ENCODE results near the gene CBX7. TPM values are rescaled to one million over a fixed set of nuclear protein-coding genes. Genes with fewer than 3 reads are reported as not detected.

Gene CBX7
- polyA plus RNA-seq, 2 of the 4 experiments (the other 2 are of a cell fraction), result 0.79 to 2.5 TPM

DNA sequence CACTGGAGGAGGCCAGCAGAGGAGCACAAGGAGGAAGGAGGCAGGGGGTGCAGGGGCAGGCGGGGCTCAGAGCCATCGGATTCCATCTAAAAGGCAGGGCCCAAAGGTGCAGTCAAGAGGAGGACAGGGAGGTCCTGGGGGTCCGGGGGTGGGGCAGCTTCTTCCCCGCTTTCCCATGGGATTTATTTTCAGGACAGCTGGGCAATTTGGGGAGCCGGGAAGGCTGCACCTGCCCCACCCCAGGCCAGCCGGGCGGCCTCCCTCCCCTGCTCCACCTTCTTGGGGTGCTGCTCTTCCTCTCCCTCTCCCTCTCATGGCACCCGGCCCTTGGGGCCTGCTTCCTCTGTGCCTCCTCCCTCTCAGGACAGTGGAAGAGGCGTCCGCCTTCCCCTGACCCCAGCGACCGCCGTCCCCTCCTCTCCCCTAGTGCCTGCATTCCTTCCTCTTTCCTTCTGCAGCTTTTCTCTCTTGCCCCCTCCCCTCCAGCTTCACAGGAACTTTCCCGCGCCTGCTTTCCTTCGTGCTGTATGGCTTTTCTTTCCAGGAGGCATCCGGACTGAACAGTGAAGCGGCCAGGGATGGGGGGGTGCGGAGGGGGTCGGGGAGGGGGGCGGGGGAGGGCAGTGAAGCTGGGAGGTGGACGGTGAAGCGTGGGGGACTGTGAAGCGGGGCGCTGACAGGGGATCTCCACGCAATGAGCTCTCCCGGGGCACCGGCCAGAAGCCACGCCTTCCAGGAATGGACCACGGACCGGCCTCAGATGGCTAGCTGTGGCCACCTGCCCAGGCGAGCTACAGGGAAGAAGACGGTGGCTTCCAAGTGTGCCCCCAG is 28.5 kb downstream of the CBX7 start:
- DNase-seq (ENCODE audit: low read depth in 1 of 2, low spot score in 1 of 2), result no peak
- Histone ChIP-seq H3K4me1 (no peaks in the 10 kb centered on the region), H3K4me2 (no peak overlapping the region), H3K9me3 (no peaks in the 10 kb centered on the region), H3K27ac (no peak overlapping the region), H3K4me3 (no peak overlapping the region)
- ChIA-PET POLR2A (no interaction called here), CTCF (interaction anchor here (0.6 to 1.7 kb wide), 5 partner anchors 10 to 255 kb away, joined by 3 to 6 read pairs (median 3); no protein-coding TSS in a partner anchor)
- ATAC-seq, result no peak
- 77% methylated on average over 18 of the region's 33 CpGs for WGBS (ENCODE audit: missing lambda C conversion rate)
- TF ChIP-seq RCOR1 (IDR thresholded peaks at IDR 0.05; ENCODE audit: low read depth, low read length) (no peak), NFE2L2 (conservative IDR thresholded peaks at IDR 0.05; ENCODE audit: low read length) (no peak), RAD21 (conservative IDR thresholded peaks at IDR 0.05 in 1 of 2, IDR thresholded peaks at IDR 0.05 in 1 of 2) (no peak), CHD4 (IDR thresholded peaks at IDR 0.05; ENCODE audit: borderline replicate concordance) (no peak), CBX2 (IDR thresholded peaks at IDR 0.05; ENCODE audit: borderline replicate concordance, low read depth) (no peak)
- FAIRE-seq, result no peak

DNA sequence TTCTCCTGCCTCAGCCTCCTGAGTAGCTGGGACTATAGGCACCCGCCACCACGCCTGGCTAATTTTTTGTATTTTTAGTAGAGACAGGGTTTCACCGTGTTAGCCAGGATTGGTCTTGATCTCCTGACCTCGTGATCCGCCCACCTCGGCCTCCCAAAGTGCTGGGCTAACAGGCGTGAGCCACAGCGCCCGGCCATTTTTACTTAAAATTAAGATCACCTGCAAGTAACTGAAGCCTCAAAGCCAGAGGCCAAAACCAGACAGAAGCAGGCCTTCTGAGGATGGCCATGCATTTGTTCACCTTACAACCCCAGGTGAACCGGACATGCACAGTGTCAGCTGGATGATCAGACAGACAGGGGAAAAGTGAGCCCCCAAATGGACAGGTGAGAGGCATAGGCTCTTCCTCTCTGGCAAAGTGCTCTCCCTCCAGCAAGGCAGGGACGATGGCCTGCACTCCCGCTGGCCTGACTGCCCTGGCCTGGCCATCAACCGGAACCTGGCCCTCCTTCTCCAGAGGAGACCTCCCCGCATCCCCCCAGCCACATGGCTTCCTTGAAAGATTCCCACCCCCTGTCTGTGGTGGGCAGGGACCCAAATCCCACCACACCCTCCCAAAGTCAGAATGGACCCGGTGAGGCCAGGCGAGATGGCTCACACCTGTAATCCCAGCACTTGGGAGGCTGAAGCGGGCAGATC is 29.6 kb downstream of the CBX7 start:
- FAIRE-seq (no peak), ATAC-seq (no peak), DNase-seq (ENCODE audit: low read depth in 1 of 2, low spot score in 1 of 2) (no peak)
- ChIA-PET POLR2A (no interaction called here), CTCF (interaction anchor here (0.7 to 1.8 kb wide), 7 partner anchors 9 to 374 kb away, joined by 3 to 7 read pairs (median 3); no protein-coding TSS in a partner anchor)
- Histone ChIP-seq H3K27ac (no peak overlapping the region), H3K4me1 (peaks cover under 1% of the 10 kb centered on the region; the same call in 1 of the 3 replicates), H3K4me2 (no peak overlapping the region), H3K4me3 (no peak overlapping the region), H3K9me3 (no peaks in the 10 kb centered on the region)
- no peak for TF ChIP-seq MAFK (IDR thresholded peaks at IDR 0.05; ENCODE audit: partially characterized antibody)
- 75% methylated on average over 14 of the region's 17 CpGs for WGBS (ENCODE audit: missing lambda C conversion rate)

DNA sequence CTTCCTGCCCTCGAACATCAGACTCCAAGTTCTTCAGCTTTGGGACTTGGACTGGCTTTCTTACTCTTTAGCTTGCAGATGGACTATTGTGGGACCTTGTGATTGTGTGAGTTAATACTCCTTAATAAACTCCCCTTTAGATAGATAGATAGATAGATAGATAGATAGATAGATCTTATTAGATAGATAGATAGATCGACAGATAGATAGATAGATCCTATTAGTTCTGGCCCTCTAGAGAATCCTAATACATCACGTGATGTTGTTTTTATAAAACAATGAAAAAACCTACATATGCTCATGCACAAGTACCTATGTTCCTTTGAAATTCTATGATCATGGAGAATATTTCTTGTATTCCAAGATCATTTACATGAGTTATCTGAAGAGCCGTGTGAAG is 31.5 kb downstream of the CBX7 start:
- TF ChIP-seq RNF2 (IDR thresholded peaks at IDR 0.05; ENCODE audit: borderline replicate concordance, low read depth), result no peak
- TF ChIP-seq RFX5 (IDR thresholded peaks at IDR 0.05), result no peak
- no peak for TF ChIP-seq POLR2AphosphoS2 (conservative IDR thresholded peaks at IDR 0.05; ENCODE audit: low read length)
- TF ChIP-seq POLR2A (IDR thresholded peaks at IDR 0.05; ENCODE audit: low read length), result no peak
- TF ChIP-seq, protein P1, sequence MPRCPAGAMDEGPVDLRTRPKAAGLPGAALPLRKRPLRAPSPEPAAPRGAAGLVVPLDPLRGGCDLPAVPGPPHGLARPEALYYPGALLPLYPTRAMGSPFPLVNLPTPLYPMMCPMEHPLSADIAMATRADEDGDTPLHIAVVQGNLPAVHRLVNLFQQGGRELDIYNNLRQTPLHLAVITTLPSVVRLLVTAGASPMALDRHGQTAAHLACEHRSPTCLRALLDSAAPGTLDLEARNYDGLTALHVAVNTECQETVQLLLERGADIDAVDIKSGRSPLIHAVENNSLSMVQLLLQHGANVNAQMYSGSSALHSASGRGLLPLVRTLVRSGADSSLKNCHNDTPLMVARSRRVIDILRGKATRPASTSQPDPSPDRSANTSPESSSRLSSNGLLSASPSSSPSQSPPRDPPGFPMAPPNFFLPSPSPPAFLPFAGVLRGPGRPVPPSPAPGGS (IDR thresholded peaks at IDR 0.05), result no peak
- no peak for TF ChIP-seq PHF8 (IDR thresholded peaks at IDR 0.05; ENCODE audit: borderline replicate concordance, low read depth)
- TF ChIP-seq ZSCAN20 (CRISPR knock-in tag; IDR thresholded peaks at IDR 0.05), result no peak
- TF ChIP-seq, protein P2, sequence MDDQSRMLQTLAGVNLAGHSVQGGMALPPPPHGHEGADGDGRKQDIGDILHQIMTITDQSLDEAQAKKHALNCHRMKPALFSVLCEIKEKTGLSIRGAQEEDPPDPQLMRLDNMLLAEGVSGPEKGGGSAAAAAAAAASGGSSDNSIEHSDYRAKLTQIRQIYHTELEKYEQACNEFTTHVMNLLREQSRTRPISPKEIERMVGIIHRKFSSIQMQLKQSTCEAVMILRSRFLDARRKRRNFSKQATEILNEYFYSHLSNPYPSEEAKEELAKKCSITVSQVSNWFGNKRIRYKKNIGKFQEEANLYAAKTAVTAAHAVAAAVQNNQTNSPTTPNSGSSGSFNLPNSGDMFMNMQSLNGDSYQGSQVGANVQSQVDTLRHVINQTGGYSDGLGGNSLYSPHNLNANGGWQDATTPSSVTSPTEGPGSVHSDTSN (IDR thresholded peaks at IDR 0.05), result no peak
- TF ChIP-seq JUNB (IDR thresholded peaks at IDR 0.05), result no peak
- TF ChIP-seq NFE2L2 (conservative IDR thresholded peaks at IDR 0.05; ENCODE audit: low read length), result no peak
- no peak for TF ChIP-seq CHD2 (IDR thresholded peaks at IDR 0.05; ENCODE audit: low read length, partially characterized antibody)
- TF ChIP-seq RCOR1 (IDR thresholded peaks at IDR 0.05; ENCODE audit: low read depth, low read length), result no peak
- TF ChIP-seq, protein P3, sequence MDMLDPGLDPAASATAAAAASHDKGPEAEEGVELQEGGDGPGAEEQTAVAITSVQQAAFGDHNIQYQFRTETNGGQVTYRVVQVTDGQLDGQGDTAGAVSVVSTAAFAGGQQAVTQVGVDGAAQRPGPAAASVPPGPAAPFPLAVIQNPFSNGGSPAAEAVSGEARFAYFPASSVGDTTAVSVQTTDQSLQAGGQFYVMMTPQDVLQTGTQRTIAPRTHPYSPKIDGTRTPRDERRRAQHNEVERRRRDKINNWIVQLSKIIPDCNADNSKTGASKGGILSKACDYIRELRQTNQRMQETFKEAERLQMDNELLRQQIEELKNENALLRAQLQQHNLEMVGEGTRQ (IDR thresholded peaks at IDR 0.05), result no peak
- no peak for TF ChIP-seq MAFK (IDR thresholded peaks at IDR 0.05; ENCODE audit: partially characterized antibody)
- no peak for TF ChIP-seq EP300 (IDR thresholded peaks at IDR 0.05)
- no peak for TF ChIP-seq BHLHE40 (IDR thresholded peaks at IDR 0.05; ENCODE audit: low read depth, low read length)
- Histone ChIP-seq H3K4me1 (peaks cover 2% of the 10 kb centered on the region; the same call in 1 of the 3 replicates), H3K9me3 (no peaks in the 10 kb centered on the region), H3K4me2 (no peak overlapping the region), H3K27ac (no peak overlapping the region), H3K4me3 (no peak overlapping the region)
- ATAC-seq, result no peak
- POLR2A ChIA-PET, result no interaction called here
- DNase-seq (ENCODE audit: low read depth in 1 of 2, low spot score in 1 of 2), result no peak
- no peak for FAIRE-seq
- WGBS (ENCODE audit: missing lambda C conversion rate), result 53% methylated on average over 4 of the region's 4 CpGs
- CTCF ChIA-PET, result interaction anchor here (1.0 to 1.9 kb wide), 3 partner anchors 17 to 194 kb away, joined by 3 to 7 read pairs (median 5); no protein-coding TSS in a partner anchor
